ENCODE results near the gene CELF2.

- TF ChIP-seq, protein P1, sequence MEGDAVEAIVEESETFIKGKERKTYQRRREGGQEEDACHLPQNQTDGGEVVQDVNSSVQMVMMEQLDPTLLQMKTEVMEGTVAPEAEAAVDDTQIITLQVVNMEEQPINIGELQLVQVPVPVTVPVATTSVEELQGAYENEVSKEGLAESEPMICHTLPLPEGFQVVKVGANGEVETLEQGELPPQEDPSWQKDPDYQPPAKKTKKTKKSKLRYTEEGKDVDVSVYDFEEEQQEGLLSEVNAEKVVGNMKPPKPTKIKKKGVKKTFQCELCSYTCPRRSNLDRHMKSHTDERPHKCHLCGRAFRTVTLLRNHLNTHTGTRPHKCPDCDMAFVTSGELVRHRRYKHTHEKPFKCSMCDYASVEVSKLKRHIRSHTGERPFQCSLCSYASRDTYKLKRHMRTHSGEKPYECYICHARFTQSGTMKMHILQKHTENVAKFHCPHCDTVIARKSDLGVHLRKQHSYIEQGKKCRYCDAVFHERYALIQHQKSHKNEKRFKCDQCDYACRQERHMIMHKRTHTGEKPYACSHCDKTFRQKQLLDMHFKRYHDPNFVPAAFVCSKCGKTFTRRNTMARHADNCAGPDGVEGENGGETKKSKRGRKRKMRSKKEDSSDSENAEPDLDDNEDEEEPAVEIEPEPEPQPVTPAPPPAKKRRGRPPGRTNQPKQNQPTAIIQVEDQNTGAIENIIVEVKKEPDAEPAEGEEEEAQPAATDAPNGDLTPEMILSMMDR (conservative IDR thresholded peaks at IDR 0.05): no peak
- TF ChIP-seq ZFX (IDR thresholded peaks at IDR 0.05): no peak
These were observed 356.1 kb downstream of the CELF2 start for GRCh38 chr10:11373717-11374171.
